ENCODE data around the gene MYB. TPM values are rescaled to one million over a fixed set of nuclear protein-coding genes. Genes with fewer than 3 reads are reported as not detected.

MYB gene
- total RNA-seq, 6 experiments from 2014 or later = 0.11 to 0.51 (median 0.33) TPM; not detected in 1

GRCh38 chr6:135181333-135182070 is 394 bp downstream of the MYB start:
- TF ChIP-seq POLR2A (IDR thresholded peaks at IDR 0.05) = no peak
- TF ChIP-seq, protein P1, sequence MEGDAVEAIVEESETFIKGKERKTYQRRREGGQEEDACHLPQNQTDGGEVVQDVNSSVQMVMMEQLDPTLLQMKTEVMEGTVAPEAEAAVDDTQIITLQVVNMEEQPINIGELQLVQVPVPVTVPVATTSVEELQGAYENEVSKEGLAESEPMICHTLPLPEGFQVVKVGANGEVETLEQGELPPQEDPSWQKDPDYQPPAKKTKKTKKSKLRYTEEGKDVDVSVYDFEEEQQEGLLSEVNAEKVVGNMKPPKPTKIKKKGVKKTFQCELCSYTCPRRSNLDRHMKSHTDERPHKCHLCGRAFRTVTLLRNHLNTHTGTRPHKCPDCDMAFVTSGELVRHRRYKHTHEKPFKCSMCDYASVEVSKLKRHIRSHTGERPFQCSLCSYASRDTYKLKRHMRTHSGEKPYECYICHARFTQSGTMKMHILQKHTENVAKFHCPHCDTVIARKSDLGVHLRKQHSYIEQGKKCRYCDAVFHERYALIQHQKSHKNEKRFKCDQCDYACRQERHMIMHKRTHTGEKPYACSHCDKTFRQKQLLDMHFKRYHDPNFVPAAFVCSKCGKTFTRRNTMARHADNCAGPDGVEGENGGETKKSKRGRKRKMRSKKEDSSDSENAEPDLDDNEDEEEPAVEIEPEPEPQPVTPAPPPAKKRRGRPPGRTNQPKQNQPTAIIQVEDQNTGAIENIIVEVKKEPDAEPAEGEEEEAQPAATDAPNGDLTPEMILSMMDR (IDR thresholded peaks at IDR 0.05) = no peak
- WGBS (ENCODE audit: insufficient coverage, low coverage, low lambda C conversion rate, missing lambda C conversion rate) = 0% methylated on average over 13 of the region's 62 CpGs
- Histone ChIP-seq H3K27me3 (no peaks in the 10 kb centered on the region), H3K27ac (no peak overlapping the region), H3K9me3 (no peaks in the 10 kb centered on the region), H3K36me3 (no peaks in the 10 kb centered on the region), H3K4me3 (peak overlapping the region; percentile 38 to 63 (median 51)), H3K4me1 (peaks cover 0 to 20% (median 3%) of the 10 kb centered on the region in 4 donors)
- DNase-seq (peak in 1 of 3 donors; percentile 17), ATAC-seq (no peak)
- intact Hi-C loops (cut with DNase I) = no loop called here

DNA sequence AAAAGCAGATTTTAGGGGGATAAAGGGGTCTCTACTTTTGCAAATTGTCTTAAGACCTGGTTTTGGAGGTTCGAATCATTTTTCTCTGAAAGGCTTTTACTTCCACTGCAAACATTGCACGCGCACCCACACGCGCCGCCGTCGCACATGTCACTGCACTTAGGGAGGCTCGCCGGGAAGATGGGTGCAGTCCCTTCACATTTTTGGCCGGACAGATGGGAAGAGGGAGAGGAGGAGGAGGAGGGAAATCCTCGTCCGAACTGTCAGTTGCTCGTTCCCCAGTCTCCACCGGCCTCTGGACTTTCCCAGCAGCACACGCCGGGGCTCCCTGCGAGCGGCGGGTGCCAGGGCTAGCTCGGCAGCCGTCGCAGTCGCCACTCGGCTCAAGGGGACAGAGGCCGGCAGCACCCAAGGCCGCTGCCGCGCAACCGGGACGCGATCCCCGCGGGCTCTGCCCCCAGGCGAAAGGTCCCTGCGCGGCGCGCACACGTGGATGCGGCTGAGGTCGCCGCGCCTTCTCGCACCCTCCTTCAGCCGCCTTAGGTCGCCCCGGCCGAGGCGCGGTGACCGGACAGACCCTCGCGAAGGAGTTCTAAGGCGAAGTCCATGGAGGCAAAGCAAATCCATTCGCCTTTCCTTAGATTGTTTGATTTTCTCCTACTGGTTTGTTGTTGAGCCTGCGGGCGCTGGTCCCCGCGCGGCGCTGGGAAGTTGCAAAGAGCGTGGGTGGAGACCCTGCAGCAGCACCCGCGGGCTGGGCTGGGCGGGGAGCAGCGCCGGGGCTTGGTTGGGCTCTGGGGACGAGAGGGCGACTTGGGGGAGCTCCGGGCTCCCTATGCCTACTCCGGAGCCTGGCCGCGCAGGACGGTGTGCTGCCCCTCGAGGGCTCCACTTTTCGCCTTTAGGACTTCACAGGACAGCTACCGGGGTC is 1.2 kb downstream of the MYB start:
- intact Hi-C loops (cut with DNase I) = no loop called here
- Histone ChIP-seq H3K9me3 (no peaks in the 10 kb centered on the region), H3K36me3 (no peaks in the 10 kb centered on the region), H3K4me3 (peak overlapping the region; percentile 38 to 63 (median 51)), H3K27ac (no peak overlapping the region), H3K4me1 (peaks cover 0 to 20% (median 3%) of the 10 kb centered on the region in 4 donors), H3K27me3 (no peaks in the 10 kb centered on the region)
- ATAC-seq (peak; percentile 57 to 72 (median 68)), DNase-seq (peak; percentile 49 to 71 (median 62))
- 1% methylated on average over 31 of the region's 78 CpGs for WGBS (ENCODE audit: insufficient coverage, low coverage, low lambda C conversion rate, missing lambda C conversion rate)
- TF ChIP-seq, protein P1 (IDR thresholded peaks at IDR 0.05) = no peak
- TF ChIP-seq POLR2A (IDR thresholded peaks at IDR 0.05) = no peak

DNA sequence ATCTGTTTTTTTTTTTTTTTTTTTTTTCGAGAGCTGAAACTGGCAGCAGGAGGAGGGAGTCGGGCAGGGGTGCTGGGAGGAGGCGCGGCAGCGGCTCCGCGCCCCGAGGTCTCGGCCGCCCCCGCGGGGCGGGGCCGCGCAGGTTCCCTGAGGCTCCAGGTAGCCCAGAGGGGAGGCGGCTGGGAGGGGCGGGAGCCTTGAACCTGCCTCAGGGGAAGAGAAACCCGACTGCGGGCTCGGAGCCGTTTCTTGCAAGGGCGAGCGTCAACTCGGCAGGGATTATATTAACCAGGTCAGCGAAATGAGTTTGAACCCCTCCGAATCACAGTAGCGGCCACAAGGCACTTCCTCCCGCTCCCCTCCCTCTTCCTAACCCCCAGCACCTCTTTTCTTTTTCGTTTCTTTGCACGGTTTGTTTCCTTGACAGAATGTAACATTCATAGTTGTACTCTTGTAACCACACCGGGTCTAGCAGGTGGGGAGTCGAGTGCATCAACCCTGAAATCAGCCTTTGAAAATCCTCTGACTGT is 2.0 kb downstream of the MYB start:
- H3K36me3 ChIP-seq = no peaks in the 10 kb centered on the region
- DNase-seq = peak; percentile 48 to 67 (median 67)
- WGBS (ENCODE audit: insufficient coverage, low coverage, low lambda C conversion rate, missing lambda C conversion rate) = under 1% methylated on average over 27 of the region's 32 CpGs
- no peak overlapping the region for H3K27ac ChIP-seq
- ATAC-seq = peak; percentile 36 to 59 (median 52)
- H3K4me3 ChIP-seq = peak overlapping the region; percentile 38 to 63 (median 51)
- H3K27me3 ChIP-seq = no peaks in the 10 kb centered on the region
- H3K4me1 ChIP-seq = peaks cover 0 to 20% (median 3%) of the 10 kb centered on the region in 4 donors
- intact Hi-C loops (cut with DNase I) = no loop called here
- no peaks in the 10 kb centered on the region for H3K9me3 ChIP-seq
- TF ChIP-seq POLR2A (IDR thresholded peaks at IDR 0.05) = no peak
- TF ChIP-seq, protein P1 (IDR thresholded peaks at IDR 0.05) = no peak

- Histone ChIP-seq H3K36me3 (no peaks in the 10 kb centered on the region), H3K9me3 (no peaks in the 10 kb centered on the region), H3K4me3 (peak overlapping the region; percentile 38 to 63 (median 51)), H3K4me1 (peaks cover 0 to 20% (median 3%) of the 10 kb centered on the region in 4 donors), H3K27me3 (no peaks in the 10 kb centered on the region), H3K27ac (no peak overlapping the region)
- ATAC-seq = peak; percentile 67 to 77 (median 70)
- WGBS (ENCODE audit: insufficient coverage, low coverage, low lambda C conversion rate, missing lambda C conversion rate) = 16% methylated on average over 11 of the region's 19 CpGs
- TF ChIP-seq, protein P1 (IDR thresholded peaks at IDR 0.05) = peak; percentile 47 to 65 (median 56)
- no peak for TF ChIP-seq POLR2A (IDR thresholded peaks at IDR 0.05)
- DNase-seq = peak; percentile 63 to 68 (median 67)
- intact Hi-C loops (cut with DNase I) = no loop called here
These were observed 2.7 kb downstream of the MYB start for GRCh38 chr6:135183532-135184440.
